Ramos (cell line): ENCODE data around the gene YY1.
"Not testable (repeated sequence)": the region's sequence is repeated elsewhere in the genome, so short reads cannot be mapped to it uniquely, and the experiment has no call there.

ENCODE experiments used
- in situ Hi-C: fragments of 300-500 bp; cut with MboI; formaldehyde crosslinking; loops from one replicate; pipeline ENCODE4 v1.14.3; 2022; ENCODE audit warnings: low sequenced_read_pairs; ENCODE audit not compliant: unreplicated experiment

Gene YY1

GRCh38 chr14:100238419-100239210, at the start of gene YY1:
Gene YY1, plus strand, starts transcription at chr14:100239144. Its CDS starts 101 bp downstream, at chr14:100239245.
- in situ Hi-C loops, result no loop called here

GRCh38 chr14:100190126-100190525, 48.8 kb upstream of the YY1 start:
- in situ Hi-C loops, result loop anchor here (25.0 kb wide), 1 partner anchor 203 kb away; no protein-coding TSS in a partner anchor

- in situ Hi-C loops, result loop anchor here (25.0 kb wide), 1 partner anchor 204 kb away; no protein-coding TSS in a partner anchor
Measured at GRCh38 chr14:100191584-100192249, 47.2 kb upstream of the YY1 start.

- in situ Hi-C loops, result loop anchor here (25.0 kb wide), 1 partner anchor 205 kb away; no protein-coding TSS in a partner anchor
Measured at GRCh38 chr14:100192250-100192671, 46.7 kb upstream of the YY1 start.

GRCh38 chr14:100192672-100193416, 46.1 kb upstream of the YY1 start:
- in situ Hi-C loops, result loop anchor here (25.0 kb wide), 1 partner anchor 206 kb away; no protein-coding TSS in a partner anchor

GRCh38 chr14:100193417-100194357, 45.3 kb upstream of the YY1 start:
- in situ Hi-C loops, result loop anchor here (25.0 kb wide), 1 partner anchor 206 kb away; no protein-coding TSS in a partner anchor

GRCh38 chr14:100199240-100199860, 39.6 kb upstream of the YY1 start:
- in situ Hi-C loops, result loop anchor here (25.0 kb wide), 1 partner anchor 212 kb away; no protein-coding TSS in a partner anchor

- in situ Hi-C loops, result no loop called here
Measured at GRCh38 chr14:100200311-100200710, 38.6 kb upstream of the YY1 start.

- in situ Hi-C loops, result no loop called here
Measured at GRCh38 chr14:100201701-100202100, 37.2 kb upstream of the YY1 start.

GRCh38 chr14:100202712-100203111, 36.2 kb upstream of the YY1 start:
- in situ Hi-C loops, result no loop called here

GRCh38 chr14:100203146-100203545, 35.8 kb upstream of the YY1 start:
- in situ Hi-C loops, result no loop called here

GRCh38 chr14:100203962-100204834, 34.7 kb upstream of the YY1 start:
- in situ Hi-C loops, result no loop called here

GRCh38 chr14:100204835-100205167, 34.1 kb upstream of the YY1 start:
- in situ Hi-C loops, result not testable (repeated sequence)

- in situ Hi-C loops, result not testable (repeated sequence)
Measured at GRCh38 chr14:100207588-100207987, 31.4 kb upstream of the YY1 start.

GRCh38 chr14:100208136-100208535, 30.8 kb upstream of the YY1 start:
- in situ Hi-C loops, result not testable (repeated sequence)

GRCh38 chr14:100211366-100211765, 27.6 kb upstream of the YY1 start:
- in situ Hi-C loops, result no loop called here

GRCh38 chr14:100211893-100212292, 27.1 kb upstream of the YY1 start:
- in situ Hi-C loops, result no loop called here
